Activated CD4-positive, alpha-beta T cell treated with anti-CD3 and anti-CD28 coated beads, Interleukin-2, amount 50 U/mL, for 1 hour (primary cell): Measurements from ENCODE around the gene PTGR1.
"Not testable (repeated sequence)": the region's sequence is repeated elsewhere in the genome, so short reads cannot be mapped to it uniquely, and the experiment has no call there.

ENCODE experiments used
- DNase-seq: peaks from one replicate; pipeline ENCODE4 v3.0.0-alpha.2; 2020

PTGR1 gene

DNA sequence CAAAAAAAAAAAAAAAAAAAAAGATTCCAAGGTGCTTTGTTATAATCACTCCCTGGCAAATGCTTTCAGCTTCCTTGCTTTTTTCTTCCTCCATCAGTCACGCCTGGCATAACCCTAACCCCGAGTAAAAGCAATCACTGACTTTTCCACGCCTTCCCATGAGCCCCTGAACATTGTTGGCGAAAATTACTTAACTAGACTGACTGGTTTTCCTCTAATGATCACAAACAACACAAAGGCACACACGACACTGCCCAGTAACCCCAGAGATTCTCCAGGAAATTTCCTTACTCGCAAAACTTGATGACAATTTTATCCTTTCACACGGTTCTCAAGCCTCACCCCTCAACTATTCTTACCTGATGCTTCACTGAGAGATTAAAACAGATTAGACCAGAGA, 11.4 kb upstream of the PTGR1 start:
- no peak for DNase-seq

DNA sequence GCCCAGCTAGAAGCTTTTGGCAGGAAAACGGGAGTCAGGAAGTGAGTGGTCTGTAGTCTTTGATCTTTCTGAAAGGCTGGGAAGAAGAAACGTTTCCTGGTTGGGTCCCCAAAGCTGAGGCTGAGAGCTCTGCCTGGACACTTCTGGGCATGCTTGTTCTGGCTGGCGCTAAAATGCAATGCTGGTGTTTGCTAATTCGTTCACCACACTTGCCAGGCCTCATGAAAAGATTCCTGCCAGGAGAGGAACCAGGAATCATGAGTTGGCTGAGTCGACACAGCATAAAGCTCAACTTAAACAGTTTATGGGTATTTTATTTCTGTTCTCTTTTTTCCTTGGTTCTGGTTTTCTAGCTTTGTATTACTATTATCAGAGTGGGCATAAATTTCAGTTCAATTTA, 10.7 kb upstream of the PTGR1 start:
- DNase-seq = no peak

DNA sequence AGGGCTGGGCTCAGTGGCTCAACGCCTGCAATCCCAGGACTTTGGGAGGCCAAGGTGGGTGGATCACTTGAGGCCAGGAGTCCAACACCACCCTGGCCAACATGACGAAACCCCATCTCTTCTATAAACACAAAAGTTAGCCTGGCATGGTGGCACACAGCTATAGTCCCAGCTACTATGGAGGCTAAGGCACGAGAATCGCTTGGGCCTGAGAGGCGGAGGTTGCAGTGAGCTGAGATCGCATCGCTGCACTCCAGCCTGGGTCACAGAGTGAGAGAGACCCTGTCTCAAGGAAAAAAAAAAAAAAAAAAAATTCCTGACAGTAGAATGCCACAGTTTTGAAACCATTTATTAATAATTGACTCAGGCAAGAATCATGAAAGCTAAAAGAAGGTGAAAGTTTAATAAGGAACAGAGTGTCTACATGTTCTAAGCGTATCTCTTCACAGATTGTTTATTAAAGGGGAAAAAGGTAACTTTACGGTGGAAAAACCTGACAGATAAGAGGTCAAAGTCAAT, 5.7 kb upstream of the PTGR1 start:
- DNase-seq = no peak

DNA sequence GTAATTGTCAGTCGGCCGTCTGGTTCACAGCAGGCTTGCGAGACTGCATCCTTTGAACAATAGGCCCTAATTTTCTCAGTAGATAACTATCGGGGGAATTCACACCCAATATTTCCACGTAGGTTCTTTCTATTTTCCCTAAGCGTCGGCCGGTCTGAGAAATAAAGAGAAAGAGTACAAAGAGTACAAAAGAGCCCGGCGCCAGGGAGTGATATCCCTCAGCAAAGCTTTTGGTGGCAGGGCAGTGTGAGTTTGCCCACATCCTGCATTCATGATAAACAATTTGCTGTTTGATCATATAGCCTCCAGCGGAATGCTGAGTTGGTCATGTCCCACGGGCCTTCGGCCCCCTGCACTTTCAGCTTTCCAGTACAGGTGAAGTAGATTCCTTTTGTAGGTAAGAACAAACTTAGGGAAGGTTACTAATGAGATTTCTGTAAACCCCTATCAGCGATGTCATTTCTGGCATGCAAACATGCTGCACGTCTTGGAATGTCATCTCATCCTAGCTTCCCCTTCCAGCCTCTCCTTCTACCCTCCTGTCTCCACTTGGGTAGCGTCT, 4.7 kb upstream of the PTGR1 start:
- DNase-seq = no peak

DNA sequence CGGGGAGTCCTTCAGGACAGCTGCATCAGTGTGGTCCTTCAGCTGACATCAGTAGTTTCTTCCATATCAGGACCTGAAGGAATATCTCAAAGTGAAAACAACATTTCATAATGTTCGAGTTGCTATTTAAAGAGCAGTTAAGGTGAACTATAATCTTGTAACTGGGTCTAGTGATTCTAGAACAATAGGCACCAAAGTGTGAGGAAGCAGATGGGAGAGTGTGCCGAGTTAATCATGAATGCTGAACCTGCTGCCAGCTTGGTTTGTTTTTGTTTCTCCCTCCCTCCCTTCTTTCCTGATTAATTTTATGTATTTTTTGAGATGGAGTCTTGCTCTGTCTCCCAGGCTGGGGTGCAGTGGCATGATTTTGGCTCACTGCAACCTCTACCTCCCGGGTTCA, 3.6 kb upstream of the PTGR1 start:
- DNase-seq = no peak

DNA sequence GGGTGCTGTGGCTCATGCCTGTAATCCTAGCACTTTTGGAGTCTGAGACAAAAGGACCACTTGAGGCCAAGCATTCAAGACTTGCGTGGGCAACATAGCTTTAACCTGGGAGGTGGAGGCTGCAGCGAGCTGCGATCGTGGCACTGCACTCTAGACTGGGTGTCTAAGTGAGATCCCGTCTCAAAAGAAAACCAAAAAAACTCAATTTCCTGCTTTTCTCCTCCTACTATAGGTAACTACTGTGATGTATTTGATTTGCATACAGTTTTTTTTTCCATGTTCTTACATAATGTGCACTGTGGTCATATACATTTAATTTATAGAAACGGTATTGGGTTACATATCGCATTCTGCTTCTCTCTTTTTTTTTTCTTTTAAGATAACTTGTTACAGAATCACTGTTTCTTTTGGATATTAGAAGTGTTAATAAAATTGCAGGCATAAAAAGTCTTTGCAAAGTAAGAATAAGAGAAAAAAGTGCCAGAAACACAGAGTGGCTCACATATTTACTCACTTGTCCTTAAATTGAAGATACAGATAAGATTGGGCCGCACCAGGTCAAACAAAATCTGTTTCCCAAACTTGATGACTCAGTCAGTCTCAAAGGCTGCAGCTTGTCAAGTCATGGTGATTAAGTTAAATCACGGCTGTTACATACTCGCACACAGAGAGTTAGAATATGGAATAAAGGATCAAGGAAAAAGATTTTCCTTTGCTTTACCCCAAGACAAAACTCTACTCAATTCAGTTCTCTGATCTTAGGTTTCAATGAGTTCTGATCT, 2.0 kb upstream of the PTGR1 start:
- DNase-seq = no peak

DNA sequence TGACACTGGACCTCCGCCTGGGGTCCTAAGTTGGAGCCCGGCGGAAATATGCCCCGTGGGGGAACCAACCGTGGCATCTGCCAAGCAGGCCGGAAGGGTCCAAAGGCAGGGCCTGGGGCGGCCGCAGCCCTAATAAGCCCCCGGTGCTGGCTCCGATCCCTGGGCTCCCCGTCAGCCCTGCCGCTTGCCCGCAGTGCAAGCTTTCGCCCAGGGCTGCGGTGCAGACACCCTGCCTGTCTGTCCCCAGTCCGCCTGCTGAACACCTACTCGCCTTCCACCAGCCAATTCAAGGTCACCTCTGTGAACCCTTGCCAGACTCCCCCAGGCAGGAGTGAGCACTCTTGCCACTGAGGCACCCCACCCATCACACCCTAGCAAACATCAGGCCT, 502 bp upstream of the PTGR1 start:
- DNase-seq = no peak

DNA sequence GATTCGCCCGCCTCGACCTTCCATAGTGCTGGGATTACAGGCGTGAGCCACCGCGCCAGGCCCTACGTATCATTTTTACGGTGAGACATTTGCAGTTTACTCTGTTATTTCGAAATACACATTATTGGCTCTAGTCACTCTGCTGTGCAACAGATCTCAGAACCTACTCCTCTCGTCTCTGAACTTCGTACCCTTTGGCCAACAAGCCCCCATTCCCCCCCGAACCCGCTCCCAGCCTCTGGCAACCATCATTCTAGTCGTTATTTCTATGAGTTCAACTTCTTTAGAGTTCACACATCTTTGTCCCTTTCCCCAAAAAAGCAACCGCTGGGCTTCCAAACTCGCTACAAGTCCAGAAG, 735 bp downstream of the PTGR1 start:
- DNase-seq = no peak

DNA sequence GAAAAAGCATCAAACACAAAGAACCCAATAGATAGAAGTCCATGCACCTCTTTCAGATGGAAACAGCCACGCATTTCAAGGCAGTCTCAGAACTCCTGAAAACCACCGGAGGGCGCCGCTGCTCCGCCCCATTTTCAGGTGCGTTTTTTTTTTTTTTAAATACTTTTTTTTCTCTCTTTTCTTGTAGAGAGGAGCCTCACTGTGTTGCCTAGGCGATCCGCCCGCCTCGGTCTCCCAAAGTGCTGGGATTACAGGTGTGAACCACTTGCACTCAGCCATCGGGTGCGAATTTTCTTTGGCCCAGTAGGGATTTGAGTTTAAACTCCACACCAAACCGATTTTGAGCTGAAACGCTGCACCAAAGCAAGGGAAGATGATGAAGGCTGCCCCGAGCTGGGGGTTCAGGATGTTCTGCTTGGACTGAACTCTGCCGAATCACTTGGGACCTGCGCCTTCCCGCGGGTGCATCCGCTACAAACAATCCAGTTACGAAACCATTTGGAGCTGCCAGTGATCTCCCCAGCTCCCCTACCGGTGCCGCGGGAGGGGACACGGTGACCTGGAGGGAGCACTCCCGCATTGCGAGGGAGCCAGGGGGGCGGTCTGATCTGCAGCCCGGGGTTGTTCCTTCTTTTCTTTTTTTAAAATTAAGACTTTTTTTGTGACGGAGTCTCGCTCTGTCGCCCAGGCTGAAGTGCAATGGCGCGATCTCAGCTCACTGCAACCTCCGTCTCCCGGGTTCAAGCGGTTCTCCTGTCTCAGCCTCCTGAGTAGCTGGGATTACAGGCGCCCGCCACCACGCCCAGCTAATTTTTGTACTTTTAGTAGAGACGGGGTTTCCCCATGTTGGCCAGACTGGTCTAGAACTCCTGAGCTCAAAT, 1.4 kb downstream of the PTGR1 start:
- DNase-seq = peak; percentile 66

DNA sequence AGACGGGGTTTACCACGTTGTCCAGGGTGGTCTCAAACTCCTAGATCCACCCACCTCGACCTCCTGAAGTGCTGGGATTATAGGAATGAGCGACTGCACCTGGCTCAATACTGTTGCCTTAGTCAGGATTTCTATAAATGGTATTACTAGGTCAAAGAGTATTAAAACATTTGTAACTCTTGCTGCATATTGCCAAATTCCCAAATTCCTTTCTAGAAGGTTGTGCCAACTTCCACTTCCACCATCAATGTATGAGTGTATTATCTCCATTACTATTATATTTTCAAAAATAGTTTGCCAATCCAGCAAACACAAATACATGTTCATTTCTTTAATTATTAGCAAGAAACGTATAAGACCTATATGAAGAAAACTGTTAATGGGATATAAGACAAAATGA, 10.6 kb downstream of the PTGR1 start:
- DNase-seq = no peak

DNA sequence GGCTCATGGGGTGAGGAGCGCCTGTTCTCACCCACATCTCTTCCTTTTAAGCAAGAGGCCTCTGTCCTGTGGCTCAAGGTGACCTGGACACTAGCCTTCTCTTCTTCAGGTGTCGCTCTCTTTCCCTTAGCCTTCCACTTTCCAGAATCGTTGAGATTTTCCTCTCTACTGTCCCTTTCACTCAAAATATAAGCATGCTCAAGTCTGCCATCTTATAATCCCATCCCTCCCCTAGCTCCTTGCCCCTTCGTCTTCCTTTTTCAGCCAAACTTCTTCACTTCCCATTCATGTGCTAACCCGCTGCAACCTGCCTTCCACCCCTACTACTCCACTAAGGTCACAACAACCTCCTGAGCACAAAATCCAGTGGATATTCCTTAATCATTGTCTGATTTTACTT, 13.1 kb downstream of the PTGR1 start:
- DNase-seq = no peak

DNA sequence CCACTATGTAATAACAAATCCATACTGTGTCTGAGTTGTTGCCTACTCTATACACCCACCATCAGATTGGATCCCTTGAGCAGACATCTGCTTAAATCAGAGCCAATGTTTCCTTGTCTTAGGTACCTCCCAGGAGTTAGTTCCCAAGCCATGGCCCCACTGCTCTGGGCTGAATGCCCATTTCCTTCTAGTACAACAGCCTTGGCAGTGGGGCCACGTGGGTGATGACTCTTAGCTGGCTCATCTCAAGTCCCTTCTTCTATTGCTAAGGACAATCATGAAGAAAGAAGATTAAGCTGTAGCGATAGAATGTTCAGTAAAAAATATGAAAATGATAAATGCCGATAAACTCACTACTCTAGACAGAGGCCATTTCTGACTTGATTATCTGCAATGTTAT, 16.6 kb downstream of the PTGR1 start:
- no peak for DNase-seq

DNA sequence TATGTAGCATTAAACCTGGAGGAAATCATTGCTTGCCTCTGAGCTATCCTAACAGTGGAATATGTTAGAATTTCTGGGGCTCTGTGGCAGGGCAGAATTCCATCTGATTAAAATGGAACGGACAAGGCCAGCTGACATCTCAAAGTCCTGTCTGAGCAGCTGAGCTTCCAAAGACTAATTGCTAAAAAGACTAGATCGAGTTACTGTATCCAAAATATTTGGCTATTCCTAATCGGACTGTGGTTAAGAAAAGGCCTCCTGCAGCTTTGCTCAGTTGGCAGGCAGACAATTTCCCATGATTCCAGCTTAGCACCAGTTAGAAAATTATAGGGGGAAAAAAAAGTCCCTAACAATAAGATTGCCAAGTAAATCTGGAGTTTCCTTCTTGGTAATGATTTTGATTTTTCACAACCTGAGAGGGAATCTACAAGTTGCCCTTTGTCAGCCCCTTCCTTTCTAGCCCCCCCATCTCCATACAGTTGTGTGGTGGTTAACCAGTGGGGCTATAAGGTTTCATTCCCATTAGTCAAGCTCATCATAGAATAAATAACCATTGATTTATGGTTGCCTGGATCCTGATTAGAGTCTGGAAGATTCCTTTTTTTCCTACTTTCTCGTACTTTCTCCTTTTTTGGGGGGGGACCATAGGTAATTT, 26.4 kb downstream of the PTGR1 start:
- DNase-seq = no peak

DNA sequence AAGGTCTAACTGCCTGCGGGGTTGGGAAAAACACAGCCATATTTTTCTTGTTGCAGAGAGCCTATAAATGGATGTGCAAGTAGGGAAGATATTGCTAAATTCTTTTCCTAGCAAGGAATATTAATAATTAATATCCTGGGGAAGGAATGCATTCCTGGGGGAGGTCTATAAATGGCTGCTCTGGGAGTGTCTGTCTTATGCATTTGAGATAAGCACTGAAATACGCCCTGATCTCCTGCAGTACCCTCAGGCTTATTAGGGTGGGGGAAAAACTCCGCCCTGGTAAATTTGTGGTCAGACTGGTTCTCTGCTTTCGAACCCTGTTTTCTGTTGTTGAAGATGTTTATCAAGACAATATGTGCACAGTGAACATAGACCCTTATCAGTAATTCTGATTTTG, 31.3 kb downstream of the PTGR1 start:
- DNase-seq = not testable (repeated sequence)

DNA sequence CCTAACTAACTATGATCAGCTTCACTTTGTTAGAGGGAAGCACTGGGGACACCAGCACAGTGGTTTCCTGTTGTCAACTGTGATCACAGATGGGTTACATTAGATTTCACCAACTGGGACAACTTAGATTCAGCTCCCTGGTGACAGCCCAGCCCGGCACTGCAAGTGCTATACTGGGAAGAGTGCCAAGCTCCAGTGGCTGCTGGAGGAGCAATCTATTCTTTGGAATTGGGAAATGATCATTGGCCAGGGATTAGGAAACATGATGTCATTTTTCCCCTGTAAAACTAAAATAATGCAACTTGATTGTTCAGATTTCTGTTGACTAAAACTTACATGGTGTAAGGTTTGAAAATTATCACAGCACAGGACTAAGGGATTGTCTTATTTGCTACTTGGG, 33.2 kb downstream of the PTGR1 start:
- no peak for DNase-seq

DNA sequence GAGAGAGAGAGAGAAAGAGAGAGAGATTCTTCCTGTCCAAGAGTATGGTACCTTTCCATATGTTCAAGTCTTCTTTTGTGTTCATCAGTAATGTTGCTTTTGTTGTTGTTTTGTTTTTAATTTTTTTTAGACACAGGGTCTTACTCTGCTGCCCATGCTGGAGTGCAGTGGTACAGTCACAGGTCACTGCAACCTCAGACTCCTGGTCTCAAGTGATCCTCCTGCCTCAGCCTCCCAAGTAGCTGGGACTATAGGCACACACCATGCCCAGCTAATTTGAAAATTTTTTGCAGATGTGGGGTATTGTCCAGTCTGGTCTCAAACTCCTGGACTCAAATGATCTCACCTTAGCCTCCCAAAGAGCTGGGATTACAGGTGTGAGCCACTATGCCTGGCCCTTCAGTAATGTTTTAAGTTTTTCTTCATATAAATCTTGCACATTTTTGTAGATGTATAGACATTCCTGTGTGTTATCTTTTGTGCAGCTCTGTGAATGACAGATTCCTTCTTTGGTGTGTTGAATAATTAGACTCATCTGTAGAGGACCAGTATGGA, 38.2 kb downstream of the PTGR1 start:
- no peak for DNase-seq

DNA sequence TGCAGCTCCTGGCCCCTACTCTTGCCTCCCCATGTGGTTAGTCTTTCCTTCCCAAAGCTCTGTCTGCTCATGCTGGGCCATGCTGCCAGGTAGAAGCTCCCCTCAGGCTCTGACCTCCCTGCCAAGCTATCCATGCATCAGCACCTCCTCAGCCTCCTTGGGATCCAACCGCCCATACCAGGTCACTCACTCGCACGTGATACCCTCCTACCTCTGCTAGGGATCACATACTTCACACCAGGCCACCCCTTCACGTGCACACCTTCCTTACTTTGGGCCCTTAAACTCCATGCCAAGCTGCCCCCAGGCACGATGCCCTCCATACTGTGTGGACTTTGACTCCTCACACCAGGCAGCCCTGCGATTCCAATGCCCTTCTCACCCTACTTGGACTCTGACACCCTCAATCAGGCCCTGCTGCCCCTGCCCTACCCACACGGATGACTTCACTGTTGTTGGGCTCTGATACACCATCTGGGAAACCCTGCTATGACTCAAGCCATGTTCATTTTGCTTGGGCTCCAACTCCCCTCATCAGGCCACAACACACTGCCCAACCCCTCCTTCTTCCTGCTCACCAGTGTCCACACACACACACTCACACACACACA, 40.3 kb downstream of the PTGR1 start:
- no peak for DNase-seq

DNA sequence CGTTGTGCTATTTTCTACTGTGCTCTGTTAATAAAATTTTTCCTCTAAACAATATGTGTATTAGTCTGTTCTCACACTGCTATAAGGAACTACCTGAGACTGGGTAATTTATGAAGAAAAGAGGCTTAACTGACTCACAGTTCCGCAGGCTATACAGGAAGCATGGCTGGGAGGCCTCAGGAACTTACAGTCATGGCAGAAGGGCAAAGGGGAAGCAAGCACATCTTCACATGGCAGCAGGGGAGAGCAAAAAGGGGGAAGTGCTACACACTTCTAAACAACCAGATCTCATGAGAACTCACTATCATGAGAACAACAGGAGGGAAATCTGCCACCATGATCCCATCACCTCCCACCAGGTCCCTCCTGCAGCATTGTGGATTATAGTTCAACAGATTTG, 44.0 kb downstream of the PTGR1 start:
- not testable (repeated sequence) for DNase-seq

DNA sequence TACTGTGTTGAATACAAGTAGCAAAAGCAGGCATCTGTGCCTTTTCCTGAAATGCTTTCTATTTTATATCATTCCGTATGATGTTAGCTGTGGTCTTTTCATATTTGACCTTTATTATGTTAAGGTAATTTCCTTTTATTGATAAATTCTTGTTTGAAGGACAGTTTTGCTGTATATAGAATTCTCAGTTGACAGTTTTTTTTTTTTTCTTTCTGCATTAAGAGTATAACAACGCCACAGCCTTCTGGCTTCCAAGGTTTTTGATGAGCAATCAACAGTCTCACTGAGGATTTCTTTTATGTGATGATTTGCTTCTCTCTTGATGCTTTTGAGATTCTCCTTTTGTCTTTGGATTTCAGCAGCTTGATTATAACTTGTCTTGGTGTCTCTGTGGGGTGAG, 50.8 kb downstream of the PTGR1 start:
- DNase-seq = no peak

DNA sequence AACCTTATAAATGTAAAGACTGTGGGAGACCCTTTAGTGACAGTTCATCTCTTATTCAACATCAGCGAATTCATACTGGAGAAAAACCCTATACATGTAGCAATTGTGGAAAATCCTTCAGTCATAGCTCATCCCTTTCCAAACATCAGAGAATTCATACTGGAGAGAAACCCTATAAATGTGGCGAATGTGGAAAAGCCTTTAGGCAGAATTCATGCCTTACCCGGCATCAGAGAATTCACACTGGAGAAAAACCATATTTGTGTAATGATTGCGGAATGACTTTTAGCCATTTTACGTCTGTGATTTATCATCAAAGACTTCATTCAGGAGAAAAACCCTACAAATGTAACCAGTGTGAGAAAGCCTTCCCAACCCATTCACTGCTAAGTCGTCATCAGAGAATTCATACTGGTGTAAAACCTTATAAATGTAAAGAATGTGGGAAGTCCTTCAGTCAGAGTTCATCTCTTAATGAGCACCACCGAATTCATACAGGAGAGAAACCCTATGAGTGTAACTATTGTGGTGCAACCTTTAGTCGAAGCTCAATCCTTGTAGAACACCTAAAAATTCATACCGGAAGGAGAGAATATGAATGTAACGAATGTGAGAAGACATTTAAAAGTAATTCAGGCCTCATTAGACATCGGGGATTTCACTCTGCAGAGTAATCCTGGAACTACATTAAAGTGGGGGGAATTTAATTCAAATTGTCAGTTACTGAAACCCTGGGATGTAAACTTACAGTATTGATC, 56.8 kb downstream of the PTGR1 start:
- no peak for DNase-seq

DNA sequence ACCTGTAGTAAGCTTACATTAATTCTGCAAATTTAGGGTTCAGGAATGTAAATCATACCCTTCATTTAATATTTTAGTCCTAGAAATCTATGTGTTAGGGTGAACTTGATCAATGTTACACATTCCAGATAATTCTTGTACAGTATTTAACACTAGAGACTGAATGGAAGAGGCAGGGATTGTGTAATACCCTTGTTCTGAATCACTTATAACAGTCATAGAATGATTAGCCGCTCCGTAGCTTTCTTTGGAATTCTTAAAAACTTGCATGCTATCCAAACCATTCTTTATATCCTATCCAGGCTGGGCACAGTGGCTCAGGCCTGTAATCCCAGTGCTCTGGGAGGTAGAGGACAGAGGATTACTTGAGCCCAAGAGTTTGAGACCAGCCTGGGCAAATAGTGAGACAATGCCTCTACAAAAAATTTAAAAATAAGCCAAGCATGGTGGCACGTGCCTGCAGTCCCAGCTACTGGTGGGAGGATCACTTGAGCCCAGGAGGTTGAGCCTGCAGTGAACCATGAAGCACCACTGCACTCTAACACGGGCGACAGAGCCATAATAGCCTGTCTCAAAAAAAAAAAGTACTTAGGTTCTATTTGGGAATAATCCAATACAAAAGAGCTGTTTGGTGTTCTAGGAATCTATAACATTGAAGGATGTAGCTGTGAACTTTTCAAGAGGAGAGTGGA, 66.2 kb downstream of the PTGR1 start:
- DNase-seq = no peak
